ENCODE measurements around the gene TENM3. TPM values are rescaled to one million over a fixed set of nuclear protein-coding genes. Genes with fewer than 3 reads are reported as not detected.

Gene TENM3
- total RNA-seq, 3 donors from 2014 or later, result 0.58 to 19.2 (median 0.70) TPM

- Histone ChIP-seq H3K4me3 (no peak overlapping the region), H3K36me3 (ENCODE audit: low read depth) (no peaks in the 10 kb centered on the region), H3K4me1 (ENCODE audit: low read depth) (no peaks in the 10 kb centered on the region), H3K9me3 (no peaks in the 10 kb centered on the region)
- no peak for ATAC-seq
- DNase-seq, result no peak
- TF ChIP-seq CTCF (IDR thresholded peaks at IDR 0.05), result no peak
- intact Hi-C loops (cut with DNase I, micrococcal nuclease), result no loop called here
Observed at GRCh38 chr4:182261651-182262223, 18.5 kb downstream of the TENM3 start.

- Histone ChIP-seq H3K36me3 (ENCODE audit: low read depth) (no peaks in the 10 kb centered on the region), H3K4me1 (ENCODE audit: low read depth) (no peaks in the 10 kb centered on the region), H3K9me3 (no peaks in the 10 kb centered on the region), H3K4me3 (no peak overlapping the region)
- no peak for TF ChIP-seq CTCF (IDR thresholded peaks at IDR 0.05)
- intact Hi-C loops (cut with DNase I, micrococcal nuclease), result no loop called here
- DNase-seq (no peak), ATAC-seq (no peak)
Observed at GRCh38 chr4:182263562-182263961, 20.4 kb downstream of the TENM3 start.

- H3K36me3 ChIP-seq (ENCODE audit: low read depth), result no peaks in the 10 kb centered on the region
- H3K9me3 ChIP-seq, result no peaks in the 10 kb centered on the region
- ATAC-seq (no peak), DNase-seq (no peak)
- no peak overlapping the region for H3K4me3 ChIP-seq
- intact Hi-C loops (cut with DNase I, micrococcal nuclease), result no loop called here
- TF ChIP-seq CTCF (IDR thresholded peaks at IDR 0.05), result no peak
- no peaks in the 10 kb centered on the region for H3K4me1 ChIP-seq (ENCODE audit: low read depth)
Observed at GRCh38 chr4:182264139-182264752, 21.0 kb downstream of the TENM3 start.

- no peaks in the 10 kb centered on the region for H3K36me3 ChIP-seq (ENCODE audit: low read depth)
- no peaks in the 10 kb centered on the region for H3K4me1 ChIP-seq (ENCODE audit: low read depth)
- no peak for DNase-seq
- no peak for ATAC-seq
- intact Hi-C loops (cut with DNase I, micrococcal nuclease), result no loop called here
- no peak overlapping the region for H3K4me3 ChIP-seq
- H3K9me3 ChIP-seq, result no peaks in the 10 kb centered on the region
- TF ChIP-seq CTCF (IDR thresholded peaks at IDR 0.05), result no peak
Observed at GRCh38 chr4:182265881-182266280, 22.7 kb downstream of the TENM3 start.

GRCh38 chr4:182267048-182267447 is 23.8 kb downstream of the TENM3 start:
- DNase-seq (no peak), ATAC-seq (no peak)
- Histone ChIP-seq H3K9me3 (no peaks in the 10 kb centered on the region), H3K4me1 (ENCODE audit: low read depth) (no peaks in the 10 kb centered on the region), H3K36me3 (ENCODE audit: low read depth) (no peaks in the 10 kb centered on the region), H3K4me3 (no peak overlapping the region)
- intact Hi-C loops (cut with DNase I, micrococcal nuclease), result no loop called here
- TF ChIP-seq CTCF (IDR thresholded peaks at IDR 0.05), result no peak

All from mucosa of descending colon (tissue), 3 donors.